ENCODE results near the gene CFL1. TPM values are rescaled to one million over a fixed set of nuclear protein-coding genes. Genes with fewer than 3 reads are reported as not detected.

CFL1 gene
- total and polyA plus RNA-seq, 9 donors: 436 to 789 (median 720) TPM

Other genes with a start within 250 kb of the CFL1 start
- 19.9 TPM for gene MAP3K11, start 244.0 kb downstream of the CFL1 start, total RNA-seq
- gene MAP3K11, start 244.0 kb downstream of the CFL1 start, polyA plus RNA-seq (ENCODE audit: insufficient read depth in 1 of 8, insufficient read length in 8 of 8, low replicate concordance in 1 of 8): 10 to 100 TPM; 26.1 to 37.2 (median 30.5) TPM
- gene PCNX3, start 242.4 kb downstream of the CFL1 start, total RNA-seq: 6.6 TPM
- gene PCNX3, start 242.4 kb downstream of the CFL1 start, polyA plus RNA-seq (ENCODE audit: insufficient read depth in 1 of 8, insufficient read length in 8 of 8, low replicate concordance in 1 of 8): 10 to 100 TPM; 15.9 to 24.7 (median 20.8) TPM
- 27.7 TPM for gene SIPA1, start 220.1 kb downstream of the CFL1 start, total RNA-seq
- gene SIPA1, start 220.1 kb downstream of the CFL1 start, polyA plus RNA-seq (ENCODE audit: insufficient read depth in 1 of 8, insufficient read length in 8 of 8, low replicate concordance in 1 of 8): 10 to 100 TPM; 36.2 to 49.6 (median 40.9) TPM
- gene RELA, start 195.3 kb downstream of the CFL1 start, total RNA-seq: 18.8 TPM
- gene RELA, start 195.3 kb downstream of the CFL1 start, polyA plus RNA-seq (ENCODE audit: insufficient read depth in 1 of 8, insufficient read length in 8 of 8, low replicate concordance in 1 of 8): 10 to 100 TPM; 38.6 to 54.2 (median 44.5) TPM
- gene KAT5, start 145.9 kb downstream of the CFL1 start, total RNA-seq: 40.4 TPM
- 10 to 100 TPM; 31.1 to 45.4 (median 39.7) TPM for gene KAT5, start 145.9 kb downstream of the CFL1 start, polyA plus RNA-seq (ENCODE audit: insufficient read depth in 1 of 8, insufficient read length in 8 of 8, low replicate concordance in 1 of 8)
- gene RNASEH2C, start 137.4 kb downstream of the CFL1 start, total RNA-seq: 35.1 TPM
- 10 to 100 TPM; 23.3 to 37.8 (median 25.6) TPM for gene RNASEH2C, start 137.4 kb downstream of the CFL1 start, polyA plus RNA-seq (ENCODE audit: insufficient read depth in 1 of 8, insufficient read length in 8 of 8, low replicate concordance in 1 of 8)
- gene AP5B1, start 77.2 kb downstream of the CFL1 start, total RNA-seq: 1.6 TPM
- gene AP5B1, start 77.2 kb downstream of the CFL1 start, polyA plus RNA-seq (ENCODE audit: insufficient read depth in 1 of 8, insufficient read length in 8 of 8, low replicate concordance in 1 of 8): 1 to 10 TPM; 1.6 to 3.4 (median 2.2) TPM
- not detected for gene OVOL1, start 71.1 kb downstream of the CFL1 start, total RNA-seq
- gene OVOL1, start 71.1 kb downstream of the CFL1 start, polyA plus RNA-seq (ENCODE audit: insufficient read depth in 1 of 8, insufficient read length in 8 of 8, low replicate concordance in 1 of 8): 1 to 10 TPM in 1 of 8 donors, under 1 TPM in 2, not detected in 5; 0.32 to 1.7 (median 0.41) TPM
- 0.98 TPM for gene SNX32, start 24.2 kb downstream of the CFL1 start, total RNA-seq
- gene SNX32, start 24.2 kb downstream of the CFL1 start, polyA plus RNA-seq (ENCODE audit: insufficient read depth in 1 of 8, insufficient read length in 8 of 8, low replicate concordance in 1 of 8): 1 to 10 TPM in 7 of 8 donors, under 1 TPM in 1; 1.00 to 2.6 (median 1.5) TPM
- 34.4 TPM for gene MUS81, start 2.3 kb upstream of the CFL1 start, total RNA-seq
- 10 to 100 TPM; 35.7 to 49.5 (median 46.6) TPM for gene MUS81, start 2.3 kb upstream of the CFL1 start, polyA plus RNA-seq (ENCODE audit: insufficient read depth in 1 of 8, insufficient read length in 8 of 8, low replicate concordance in 1 of 8)
- gene EFEMP2, start 14.6 kb upstream of the CFL1 start, total RNA-seq: 73.9 TPM
- 100 to 1,000 TPM in 6 of 8 donors, 10 to 100 TPM in 2; 84.6 to 138 (median 116) TPM for gene EFEMP2, start 14.6 kb upstream of the CFL1 start, polyA plus RNA-seq (ENCODE audit: insufficient read depth in 1 of 8, insufficient read length in 8 of 8, low replicate concordance in 1 of 8)
- gene CTSW, start 21.7 kb upstream of the CFL1 start, total RNA-seq: 0.75 TPM
- 1 to 10 TPM in 2 of 8 donors, under 1 TPM in 6; 0.48 to 2.3 (median 0.72) TPM for gene CTSW, start 21.7 kb upstream of the CFL1 start, polyA plus RNA-seq (ENCODE audit: insufficient read depth in 1 of 8, insufficient read length in 8 of 8, low replicate concordance in 1 of 8)
- gene FIBP, start 30.3 kb upstream of the CFL1 start, total RNA-seq: 47.1 TPM
- 10 to 100 TPM; 52.9 to 63.8 (median 60.7) TPM for gene FIBP, start 30.3 kb upstream of the CFL1 start, polyA plus RNA-seq (ENCODE audit: insufficient read depth in 1 of 8, insufficient read length in 8 of 8, low replicate concordance in 1 of 8)
- 14.2 TPM for gene CCDC85B, start 32.5 kb upstream of the CFL1 start, total RNA-seq
- 10 to 100 TPM; 15.0 to 23.9 (median 21.8) TPM for gene CCDC85B, start 32.5 kb upstream of the CFL1 start, polyA plus RNA-seq (ENCODE audit: insufficient read depth in 1 of 8, insufficient read length in 8 of 8, low replicate concordance in 1 of 8)
- not detected for gene FOSL1, start 42.2 kb upstream of the CFL1 start, total RNA-seq
- under 1 TPM; 0.19 to 0.66 (median 0.46) TPM for gene FOSL1, start 42.2 kb upstream of the CFL1 start, polyA plus RNA-seq (ENCODE audit: insufficient read depth in 1 of 8, insufficient read length in 8 of 8, low replicate concordance in 1 of 8)
- 13.6 TPM for gene C11orf68, start 60.9 kb upstream of the CFL1 start, total RNA-seq
- 10 to 100 TPM; 31.9 to 40.2 (median 36.8) TPM for gene C11orf68, start 60.9 kb upstream of the CFL1 start, polyA plus RNA-seq (ENCODE audit: insufficient read depth in 1 of 8, insufficient read length in 8 of 8, low replicate concordance in 1 of 8)
- 74.4 TPM for gene DRAP1, start 61.2 kb upstream of the CFL1 start, total RNA-seq
- gene DRAP1, start 61.2 kb upstream of the CFL1 start, polyA plus RNA-seq (ENCODE audit: insufficient read depth in 1 of 8, insufficient read length in 8 of 8, low replicate concordance in 1 of 8): 100 to 1,000 TPM in 2 of 8 donors, 10 to 100 TPM in 6; 73.4 to 105 (median 93.7) TPM
- 0.09 TPM for gene TSGA10IP, start 87.3 kb upstream of the CFL1 start, total RNA-seq
- gene TSGA10IP, start 87.3 kb upstream of the CFL1 start, polyA plus RNA-seq (ENCODE audit: insufficient read depth in 1 of 8, insufficient read length in 8 of 8, low replicate concordance in 1 of 8): under 1 TPM in 4 of 8 donors, not detected in 4; 0.09 to 0.19 (median 0.12) TPM
- gene SART1, start 103.6 kb upstream of the CFL1 start, total RNA-seq: 27.6 TPM
- gene SART1, start 103.6 kb upstream of the CFL1 start, polyA plus RNA-seq (ENCODE audit: insufficient read depth in 1 of 8, insufficient read length in 8 of 8, low replicate concordance in 1 of 8): 10 to 100 TPM; 39.0 to 52.3 (median 42.9) TPM
- gene EIF1AD, start 144.0 kb upstream of the CFL1 start, total RNA-seq: 26.0 TPM
- 10 to 100 TPM; 15.9 to 21.3 (median 18.6) TPM for gene EIF1AD, start 144.0 kb upstream of the CFL1 start, polyA plus RNA-seq (ENCODE audit: insufficient read depth in 1 of 8, insufficient read length in 8 of 8, low replicate concordance in 1 of 8)
- gene BANF1, start 144.3 kb upstream of the CFL1 start, total RNA-seq: 35.7 TPM
- gene BANF1, start 144.3 kb upstream of the CFL1 start, polyA plus RNA-seq (ENCODE audit: insufficient read depth in 1 of 8, insufficient read length in 8 of 8, low replicate concordance in 1 of 8): 100 to 1,000 TPM; 220 to 264 (median 246) TPM
- not detected for gene CST6, start 153.8 kb upstream of the CFL1 start, total RNA-seq
- gene CST6, start 153.8 kb upstream of the CFL1 start, polyA plus RNA-seq (ENCODE audit: insufficient read depth in 1 of 8, insufficient read length in 8 of 8, low replicate concordance in 1 of 8): 1 to 10 TPM in 1 of 8 donors, not detected in 7; 1.0 TPM
- 0.09 TPM for gene CATSPER1, start 168.3 kb upstream of the CFL1 start, total RNA-seq
- gene CATSPER1, start 168.3 kb upstream of the CFL1 start, polyA plus RNA-seq (ENCODE audit: insufficient read depth in 1 of 8, insufficient read length in 8 of 8, low replicate concordance in 1 of 8): under 1 TPM in 3 of 8 donors, not detected in 5; 0.16 to 0.19 (median 0.16) TPM
- gene GAL3ST3, start 191.0 kb upstream of the CFL1 start, total RNA-seq: 0.80 TPM
- gene GAL3ST3, start 191.0 kb upstream of the CFL1 start, polyA plus RNA-seq (ENCODE audit: insufficient read depth in 1 of 8, insufficient read length in 8 of 8, low replicate concordance in 1 of 8): 1 to 10 TPM in 3 of 8 donors, under 1 TPM in 5; 0.22 to 1.7 (median 0.93) TPM
- gene SF3B2, start 194.2 kb upstream of the CFL1 start, total RNA-seq: 96.9 TPM
- gene SF3B2, start 194.2 kb upstream of the CFL1 start, polyA plus RNA-seq (ENCODE audit: insufficient read depth in 1 of 8, insufficient read length in 8 of 8, low replicate concordance in 1 of 8): 100 to 1,000 TPM; 124 to 168 (median 144) TPM
- gene PACS1, start 212.1 kb upstream of the CFL1 start, total RNA-seq: 13.2 TPM
- gene PACS1, start 212.1 kb upstream of the CFL1 start, polyA plus RNA-seq (ENCODE audit: insufficient read depth in 1 of 8, insufficient read length in 8 of 8, low replicate concordance in 1 of 8): 10 to 100 TPM; 25.9 to 41.3 (median 32.0) TPM